Measurements from ENCODE around the gene LRRFIP1. TPM values are rescaled to one million over a fixed set of nuclear protein-coding genes. Genes with fewer than 3 reads are reported as not detected.

The LRRFIP1 gene
- polyA plus RNA-seq, 1 donor from 2014 or later: 96.3 TPM

- Histone ChIP-seq H3K27ac (ENCODE audit: low read length) (no peak overlapping the region), H2AFZ (ENCODE audit: low read depth, low read length) (no peak overlapping the region), H3K4me3 (ENCODE audit: low read length) (no peak overlapping the region), H3K36me3 (ENCODE audit: insufficient read depth, low read length) (no peaks in the 10 kb centered on the region), H3F3A (ENCODE audit: insufficient read depth, low read length, poor library complexity, severe bottlenecking) (no peaks in the 10 kb centered on the region), H4K20me1 (ENCODE audit: insufficient read depth) (no peaks in the 10 kb centered on the region), H3K9ac (ENCODE audit: low read length) (no peak overlapping the region), H3K9me3 (ENCODE audit: low read length) (no peaks in the 10 kb centered on the region), H3K27me3 (ENCODE audit: insufficient read depth, low read depth, low read length) (no peaks in the 10 kb centered on the region), H3K9me2 (ENCODE audit: insufficient read depth, low read length) (no peaks in the 10 kb centered on the region), H3K79me2 (replicated peaks; ENCODE audit: insufficient read depth, low read length) (no peaks in the 10 kb centered on the region), H3K4me2 (ENCODE audit: low read length) (no peak overlapping the region)
- TF ChIP-seq MXI1 (conservative IDR thresholded peaks at IDR 0.05; ENCODE audit: poor library complexity, severe bottlenecking): no peak
- TF ChIP-seq, protein P1, sequence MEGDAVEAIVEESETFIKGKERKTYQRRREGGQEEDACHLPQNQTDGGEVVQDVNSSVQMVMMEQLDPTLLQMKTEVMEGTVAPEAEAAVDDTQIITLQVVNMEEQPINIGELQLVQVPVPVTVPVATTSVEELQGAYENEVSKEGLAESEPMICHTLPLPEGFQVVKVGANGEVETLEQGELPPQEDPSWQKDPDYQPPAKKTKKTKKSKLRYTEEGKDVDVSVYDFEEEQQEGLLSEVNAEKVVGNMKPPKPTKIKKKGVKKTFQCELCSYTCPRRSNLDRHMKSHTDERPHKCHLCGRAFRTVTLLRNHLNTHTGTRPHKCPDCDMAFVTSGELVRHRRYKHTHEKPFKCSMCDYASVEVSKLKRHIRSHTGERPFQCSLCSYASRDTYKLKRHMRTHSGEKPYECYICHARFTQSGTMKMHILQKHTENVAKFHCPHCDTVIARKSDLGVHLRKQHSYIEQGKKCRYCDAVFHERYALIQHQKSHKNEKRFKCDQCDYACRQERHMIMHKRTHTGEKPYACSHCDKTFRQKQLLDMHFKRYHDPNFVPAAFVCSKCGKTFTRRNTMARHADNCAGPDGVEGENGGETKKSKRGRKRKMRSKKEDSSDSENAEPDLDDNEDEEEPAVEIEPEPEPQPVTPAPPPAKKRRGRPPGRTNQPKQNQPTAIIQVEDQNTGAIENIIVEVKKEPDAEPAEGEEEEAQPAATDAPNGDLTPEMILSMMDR (IDR thresholded peaks at IDR 0.05; ENCODE audit: poor library complexity, severe bottlenecking): no peak
- no peak for TF ChIP-seq POLR2AphosphoS5 (IDR thresholded peaks at IDR 0.05)
- no peak for TF ChIP-seq EP300 (conservative IDR thresholded peaks at IDR 0.05; ENCODE audit: poor library complexity, severe bottlenecking)
- TF ChIP-seq RAD21 (conservative IDR thresholded peaks at IDR 0.05): no peak
- TF ChIP-seq SMC3 (conservative IDR thresholded peaks at IDR 0.05; ENCODE audit: poor library complexity): no peak
- TF ChIP-seq TAF1 (IDR thresholded peaks at IDR 0.05; ENCODE audit: low read depth): no peak
- TF ChIP-seq, protein P2, sequence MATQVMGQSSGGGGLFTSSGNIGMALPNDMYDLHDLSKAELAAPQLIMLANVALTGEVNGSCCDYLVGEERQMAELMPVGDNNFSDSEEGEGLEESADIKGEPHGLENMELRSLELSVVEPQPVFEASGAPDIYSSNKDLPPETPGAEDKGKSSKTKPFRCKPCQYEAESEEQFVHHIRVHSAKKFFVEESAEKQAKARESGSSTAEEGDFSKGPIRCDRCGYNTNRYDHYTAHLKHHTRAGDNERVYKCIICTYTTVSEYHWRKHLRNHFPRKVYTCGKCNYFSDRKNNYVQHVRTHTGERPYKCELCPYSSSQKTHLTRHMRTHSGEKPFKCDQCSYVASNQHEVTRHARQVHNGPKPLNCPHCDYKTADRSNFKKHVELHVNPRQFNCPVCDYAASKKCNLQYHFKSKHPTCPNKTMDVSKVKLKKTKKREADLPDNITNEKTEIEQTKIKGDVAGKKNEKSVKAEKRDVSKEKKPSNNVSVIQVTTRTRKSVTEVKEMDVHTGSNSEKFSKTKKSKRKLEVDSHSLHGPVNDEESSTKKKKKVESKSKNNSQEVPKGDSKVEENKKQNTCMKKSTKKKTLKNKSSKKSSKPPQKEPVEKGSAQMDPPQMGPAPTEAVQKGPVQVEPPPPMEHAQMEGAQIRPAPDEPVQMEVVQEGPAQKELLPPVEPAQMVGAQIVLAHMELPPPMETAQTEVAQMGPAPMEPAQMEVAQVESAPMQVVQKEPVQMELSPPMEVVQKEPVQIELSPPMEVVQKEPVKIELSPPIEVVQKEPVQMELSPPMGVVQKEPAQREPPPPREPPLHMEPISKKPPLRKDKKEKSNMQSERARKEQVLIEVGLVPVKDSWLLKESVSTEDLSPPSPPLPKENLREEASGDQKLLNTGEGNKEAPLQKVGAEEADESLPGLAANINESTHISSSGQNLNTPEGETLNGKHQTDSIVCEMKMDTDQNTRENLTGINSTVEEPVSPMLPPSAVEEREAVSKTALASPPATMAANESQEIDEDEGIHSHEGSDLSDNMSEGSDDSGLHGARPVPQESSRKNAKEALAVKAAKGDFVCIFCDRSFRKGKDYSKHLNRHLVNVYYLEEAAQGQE (IDR thresholded peaks at IDR 0.05; ENCODE audit: borderline replicate concordance): no peak
- TF ChIP-seq EZH2 (IDR thresholded peaks at IDR 0.05; ENCODE audit: borderline replicate concordance, insufficient read depth, low read length, poor library complexity, severe bottlenecking): no peak
Observed at GRCh38 chr2:237592425-237592980, 34.9 kb upstream of the LRRFIP1 start.

GRCh38 chr2:237593036-237593435 lies 34.4 kb upstream of the LRRFIP1 start:
- Histone ChIP-seq H4K20me1 (ENCODE audit: insufficient read depth) (no peaks in the 10 kb centered on the region), H3K36me3 (ENCODE audit: insufficient read depth, low read length) (no peaks in the 10 kb centered on the region), H2AFZ (ENCODE audit: low read depth, low read length) (no peak overlapping the region), H3F3A (ENCODE audit: insufficient read depth, low read length, poor library complexity, severe bottlenecking) (no peaks in the 10 kb centered on the region), H3K4me3 (ENCODE audit: low read length) (no peak overlapping the region), H3K9me3 (ENCODE audit: low read length) (no peaks in the 10 kb centered on the region), H3K4me2 (ENCODE audit: low read length) (no peak overlapping the region), H3K27ac (ENCODE audit: low read length) (no peak overlapping the region), H3K79me2 (replicated peaks; ENCODE audit: insufficient read depth, low read length) (no peaks in the 10 kb centered on the region), H3K9ac (ENCODE audit: low read length) (no peak overlapping the region), H3K9me2 (ENCODE audit: insufficient read depth, low read length) (no peaks in the 10 kb centered on the region), H3K27me3 (ENCODE audit: insufficient read depth, low read depth, low read length) (no peaks in the 10 kb centered on the region)
- TF ChIP-seq, protein P1 (IDR thresholded peaks at IDR 0.05; ENCODE audit: poor library complexity, severe bottlenecking): no peak
- TF ChIP-seq EZH2 (IDR thresholded peaks at IDR 0.05; ENCODE audit: borderline replicate concordance, insufficient read depth, low read length, poor library complexity, severe bottlenecking) (no peak), POLR2AphosphoS5 (IDR thresholded peaks at IDR 0.05) (no peak), TAF1 (IDR thresholded peaks at IDR 0.05; ENCODE audit: low read depth) (no peak), RAD21 (conservative IDR thresholded peaks at IDR 0.05) (no peak), EP300 (conservative IDR thresholded peaks at IDR 0.05; ENCODE audit: poor library complexity, severe bottlenecking) (no peak), SMC3 (conservative IDR thresholded peaks at IDR 0.05; ENCODE audit: poor library complexity) (no peak), MXI1 (conservative IDR thresholded peaks at IDR 0.05; ENCODE audit: poor library complexity, severe bottlenecking) (no peak)
- TF ChIP-seq, protein P2 (IDR thresholded peaks at IDR 0.05; ENCODE audit: borderline replicate concordance): no peak
